HT-29 (cell line): ENCODE results near the gene IL4R. TPM values are rescaled to one million over a fixed set of nuclear protein-coding genes. Genes with fewer than 3 reads are reported as not detected.
"Not testable (repeated sequence)": the region's sequence is repeated elsewhere in the genome, so short reads cannot be mapped to it uniquely, and the experiment has no call there.

ENCODE experiments used
- DNase-seq: peaks from one replicate; pipeline ENCODE4 v3.0.0-alpha.2; 2015; ENCODE audit warnings: low spot score
- total RNA-seq: library from RNA; depleted of rRNA; stranded (reverse); fragments of >200 nt; shearing (Covaris generic); gene quantifications from 2 replicates; pipeline ENCODE4 v1.2.3, GENCODE V29; 2014

Gene IL4R
- total RNA-seq, 1 experiment from 2014 or later: 58.2 TPM

- no peak for DNase-seq
Observed at GRCh38 chr16:27377666-27378485, 64.1 kb downstream of the IL4R start.

DNA sequence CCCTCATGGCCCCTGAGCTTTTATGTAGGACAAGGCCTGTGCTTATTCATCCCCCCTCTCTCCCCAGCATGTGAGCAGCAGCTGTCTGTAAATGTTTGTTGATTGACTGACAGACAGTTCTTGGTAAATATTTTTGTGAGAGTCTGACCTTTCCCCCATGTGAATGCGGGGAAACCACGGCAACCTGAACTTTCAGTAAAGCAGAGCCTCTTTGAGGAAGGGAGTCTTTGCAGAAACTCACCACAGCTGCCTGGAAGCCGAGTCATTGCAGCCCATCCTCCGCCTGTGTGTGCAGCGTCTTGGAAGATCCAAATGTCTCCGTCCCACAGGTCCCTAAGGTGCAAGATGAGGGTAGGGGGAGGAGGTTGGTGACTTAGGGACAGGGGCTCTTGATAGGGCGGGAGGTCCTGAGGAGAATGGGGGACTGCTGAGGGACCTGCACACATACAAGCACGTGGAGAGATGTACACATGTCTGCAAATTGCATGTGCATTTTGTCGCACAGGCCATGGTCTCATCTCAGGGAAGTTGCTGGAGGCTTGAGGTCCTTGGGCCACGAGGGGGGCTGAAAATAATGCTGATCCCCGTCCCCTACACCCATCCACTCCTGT is 65.2 kb downstream of the IL4R start:
- DNase-seq: no peak

DNA sequence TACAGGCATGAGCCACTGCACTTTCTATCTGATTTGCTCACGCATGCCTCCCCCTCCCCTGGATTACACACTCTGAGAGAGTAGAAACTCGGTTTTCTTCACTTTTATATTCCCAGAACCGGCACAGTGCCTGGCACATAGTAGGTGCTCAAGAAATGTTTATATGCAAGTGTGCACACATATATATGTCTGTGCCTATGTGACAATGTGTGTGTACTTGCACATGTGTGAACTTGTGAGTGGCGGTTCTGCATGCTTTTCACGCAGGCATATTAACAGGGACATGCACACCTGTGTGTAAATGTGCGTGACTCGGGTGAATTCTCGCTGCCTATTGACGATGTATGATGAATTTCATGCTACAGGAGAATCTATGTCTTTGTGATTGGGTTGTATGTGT is 66.1 kb downstream of the IL4R start:
- DNase-seq: no peak

DNA sequence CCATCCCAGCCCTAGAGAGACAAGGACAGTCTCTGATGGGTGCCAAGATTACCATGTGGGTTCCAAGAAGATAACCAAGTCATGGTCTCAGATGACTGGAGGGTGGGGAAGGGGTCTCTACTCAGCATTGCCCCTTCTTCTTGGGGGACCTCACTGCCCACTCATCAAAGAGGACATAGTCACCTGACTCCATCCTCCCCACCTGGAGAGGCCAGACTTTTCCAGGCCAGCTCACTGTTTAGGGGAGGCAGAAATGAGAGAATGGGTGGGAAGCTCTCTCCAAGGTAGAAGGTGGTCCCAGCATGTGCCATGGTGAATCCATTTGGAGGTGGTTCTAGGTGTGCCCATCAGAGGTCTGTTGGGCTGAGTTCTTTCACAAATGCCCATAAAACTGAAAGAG is 67.5 kb downstream of the IL4R start:
- DNase-seq: no peak

GRCh38 chr16:27381974-27382855 is 68.4 kb downstream of the IL4R start:
- DNase-seq: no peak

GRCh38 chr16:27383556-27384243 is 69.9 kb downstream of the IL4R start:
- DNase-seq: no peak

GRCh38 chr16:27384425-27384824 is 70.7 kb downstream of the IL4R start:
- no peak for DNase-seq

- no peak for DNase-seq
Observed at GRCh38 chr16:27385398-27385797, 71.6 kb downstream of the IL4R start.

DNA sequence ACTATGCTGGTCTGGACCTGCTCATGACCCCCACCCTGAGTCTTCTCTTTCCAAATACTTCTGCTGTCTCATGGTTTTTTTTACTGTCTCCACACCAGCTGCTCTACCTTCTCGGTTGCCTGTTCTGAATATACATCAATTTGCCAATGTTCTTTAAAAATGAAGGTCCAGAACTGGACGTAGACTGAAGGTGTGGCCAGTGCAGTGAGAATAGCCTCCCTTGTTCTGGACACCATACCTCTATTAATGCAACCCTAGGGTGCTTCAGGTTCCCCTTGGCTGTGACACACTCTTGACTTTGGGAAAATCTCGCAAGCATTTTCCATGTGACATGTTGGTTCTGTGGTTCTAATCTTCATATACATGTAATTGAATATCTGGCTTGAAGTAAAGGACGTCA is 72.9 kb downstream of the IL4R start:
- no peak for DNase-seq

DNA sequence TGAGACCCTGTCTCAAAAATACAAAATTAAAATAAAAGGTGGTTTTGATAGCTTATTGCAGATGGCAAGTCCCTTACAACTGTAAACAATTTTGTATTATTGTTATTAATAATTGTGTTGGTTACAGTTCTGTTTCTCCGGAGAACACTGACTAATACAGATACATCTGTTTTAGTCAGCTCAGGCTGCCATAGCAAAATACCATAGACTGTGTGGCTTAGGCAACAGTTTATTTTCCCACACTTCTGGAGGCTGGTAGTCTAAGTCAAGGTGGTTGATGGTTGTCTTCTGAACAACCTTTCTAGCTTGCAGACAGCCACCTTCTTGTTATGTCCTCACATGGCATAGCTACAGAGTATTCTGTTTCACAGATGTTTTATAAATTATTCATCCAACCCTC is 74.0 kb downstream of the IL4R start:
- no peak for DNase-seq

DNA sequence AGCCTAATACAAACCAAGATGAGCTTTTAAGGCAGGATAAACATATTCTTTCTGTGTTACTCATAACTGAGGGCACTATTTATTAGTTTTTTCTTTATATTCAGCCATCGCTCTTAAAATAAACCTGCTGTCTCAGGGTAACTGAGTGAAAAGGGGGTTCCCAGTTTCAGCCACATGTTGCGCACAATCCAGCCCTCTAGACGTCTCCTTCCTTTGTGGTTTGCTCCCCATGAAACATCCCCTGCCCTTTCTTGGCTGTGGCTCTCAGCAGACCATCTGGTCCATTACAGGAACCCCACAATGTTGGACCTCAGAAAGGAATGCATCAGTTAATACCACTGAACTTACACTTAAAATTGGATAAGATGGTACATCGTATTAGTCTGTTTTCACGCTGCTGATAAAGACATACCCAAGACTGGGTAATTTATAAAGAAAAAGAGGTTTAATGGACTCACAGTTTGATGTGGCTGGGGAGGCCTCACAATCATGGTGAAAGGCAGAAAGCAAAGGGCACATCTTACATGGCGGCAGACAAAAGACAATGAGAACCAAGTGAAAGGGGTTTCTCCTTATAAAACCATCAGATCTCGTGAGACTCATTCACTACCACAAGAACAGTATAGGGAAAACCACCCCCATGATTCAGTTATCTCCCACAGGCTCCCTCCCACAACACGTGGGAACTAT is 75.6 kb downstream of the IL4R start:
- DNase-seq: no peak

DNA sequence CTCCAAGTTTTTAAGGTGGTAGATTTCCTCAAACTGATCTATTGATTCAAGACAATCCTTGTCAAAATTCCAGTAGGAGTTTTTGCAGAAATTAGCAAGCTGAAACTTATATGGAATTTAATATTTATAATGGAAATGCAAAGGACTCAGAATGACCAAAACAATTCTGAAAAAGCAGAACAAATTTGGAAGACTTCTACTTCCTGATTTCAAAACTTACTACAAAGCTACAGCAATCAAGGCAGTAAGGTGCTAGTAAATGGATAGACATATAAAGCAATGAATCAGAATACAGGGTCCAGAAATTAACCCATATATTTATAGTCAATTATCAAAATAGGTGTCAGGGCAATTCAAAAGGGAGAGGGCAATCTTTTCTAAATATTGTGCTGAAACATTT is 76.4 kb downstream of the IL4R start:
- no peak for DNase-seq

- no peak for DNase-seq
Observed at GRCh38 chr16:27392671-27393070, 78.9 kb downstream of the IL4R start.

- DNase-seq: no peak
Observed at GRCh38 chr16:27394516-27394915, 80.7 kb downstream of the IL4R start.

DNA sequence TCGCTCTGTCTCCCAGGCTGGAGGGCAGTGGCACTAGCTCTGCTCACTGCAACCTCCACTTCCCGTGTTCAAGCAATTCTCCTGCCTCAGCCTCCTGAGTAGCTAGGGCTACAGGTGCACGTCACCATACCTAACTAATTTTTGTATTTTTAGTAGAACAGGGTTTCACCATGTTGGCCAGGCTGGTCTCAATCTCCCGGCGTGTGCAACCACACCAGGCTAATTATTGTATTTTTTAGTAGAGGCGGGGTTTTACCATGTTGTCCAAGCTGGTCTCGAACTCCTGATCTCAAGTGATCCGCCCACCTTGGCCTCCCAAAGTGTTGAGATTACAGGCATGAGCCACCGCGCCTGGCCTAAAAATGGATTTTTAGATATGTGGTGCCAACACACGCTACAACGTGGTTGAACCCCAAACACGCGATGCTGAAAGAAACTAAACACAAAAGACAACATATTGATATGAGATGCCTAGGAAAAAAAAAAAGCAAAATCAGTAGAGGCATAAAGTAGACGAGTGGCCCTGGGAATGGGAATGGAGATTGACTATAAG is 84.6 kb downstream of the IL4R start:
- DNase-seq: not testable (repeated sequence)

DNA sequence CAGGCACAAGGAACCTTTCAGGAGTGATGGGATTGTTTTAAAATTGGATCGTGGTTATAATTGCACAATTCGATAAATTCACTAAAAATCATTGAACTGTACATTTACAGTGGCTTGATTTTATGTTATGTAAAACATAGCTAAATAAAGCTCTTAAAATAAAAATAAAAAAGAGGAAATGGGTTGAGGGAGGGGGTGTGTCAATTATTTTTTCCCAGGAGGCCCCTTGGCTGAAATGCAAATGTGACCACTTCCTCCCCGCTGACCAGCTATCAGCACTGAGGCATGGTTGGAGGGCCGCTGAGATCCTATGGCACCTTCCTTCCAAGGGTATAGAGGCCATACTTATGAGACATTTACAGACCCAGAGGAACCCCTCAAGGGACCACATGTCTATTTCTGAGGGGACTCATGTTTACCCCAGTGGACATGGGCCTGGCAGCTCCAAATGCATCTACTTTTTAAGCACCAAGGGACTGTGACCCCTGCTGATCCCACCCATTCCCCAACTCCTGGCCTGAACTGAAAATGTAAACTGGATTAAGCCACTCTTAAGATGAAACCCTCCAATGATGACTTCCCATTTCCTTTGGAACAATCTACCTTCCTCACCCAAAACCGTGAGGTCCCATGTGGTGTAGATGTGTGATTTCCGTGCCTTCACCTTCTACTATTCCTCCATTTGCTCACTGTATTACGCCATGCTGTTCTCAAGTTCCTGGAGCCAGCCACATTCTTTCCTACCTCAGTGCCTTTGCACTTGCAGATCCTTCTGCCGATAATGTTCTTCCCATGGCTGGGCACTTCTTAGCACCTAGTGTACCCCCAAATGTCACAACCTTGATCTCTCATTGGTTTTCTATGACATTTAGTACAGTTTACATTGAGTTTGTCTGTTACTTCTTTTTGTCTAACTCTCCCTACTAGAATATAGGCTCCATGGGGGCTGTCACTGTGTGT is 85.4 kb downstream of the IL4R start:
- no peak for DNase-seq

GRCh38 chr16:27399969-27400368 is 86.2 kb downstream of the IL4R start:
- no peak for DNase-seq

GRCh38 chr16:27400751-27401620 is 87.2 kb downstream of the IL4R start:
- no peak for DNase-seq
